NT2/D1 (cell line): ENCODE data around the gene PHYKPL.

ENCODE experiments used
- SUZ12 ChIP-seq: IDR thresholded peaks from 2 replicates; pipeline ENCODE4 v1.6.1; 2011; ENCODE audit not compliant: insufficient read length, insufficient read depth; ENCODE audit errors: extremely low read depth
- YY1 ChIP-seq: IDR thresholded peaks from 2 replicates; pipeline ENCODE4 v1.6.1; 2011; ENCODE audit not compliant: insufficient read length, insufficient read depth
- ZNF274 ChIP-seq: IDR thresholded peaks from 2 replicates; pipeline ENCODE4 v1.6.1; 2011; ENCODE audit warnings: mild to moderate bottlenecking, low read depth, low read length

DNA sequence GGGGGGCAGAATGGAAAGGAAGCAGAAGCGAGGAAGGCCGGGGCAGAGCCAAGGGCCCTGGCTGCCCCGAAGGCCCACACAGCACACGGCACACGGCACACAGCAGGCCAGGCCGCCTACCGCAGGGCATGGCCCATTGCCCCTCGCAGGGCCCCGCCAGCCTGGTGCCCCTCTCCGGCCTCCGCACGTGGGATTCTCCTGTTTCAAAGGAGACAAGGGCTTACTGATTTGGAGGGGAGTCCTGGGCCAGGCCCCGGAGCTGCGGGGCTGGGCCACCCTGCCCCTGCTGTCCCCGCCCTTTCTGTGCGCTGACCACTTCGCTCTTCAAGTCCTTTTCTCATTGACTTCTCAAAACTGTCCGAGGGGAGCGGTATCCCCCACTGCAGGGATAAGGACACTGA, 7.7 kb upstream of the PHYKPL start:
- TF ChIP-seq SUZ12 (no peak), YY1 (no peak), ZNF274 (no peak)
